ENCODE data around the gene SEC24D.

SEC24D gene

DNA sequence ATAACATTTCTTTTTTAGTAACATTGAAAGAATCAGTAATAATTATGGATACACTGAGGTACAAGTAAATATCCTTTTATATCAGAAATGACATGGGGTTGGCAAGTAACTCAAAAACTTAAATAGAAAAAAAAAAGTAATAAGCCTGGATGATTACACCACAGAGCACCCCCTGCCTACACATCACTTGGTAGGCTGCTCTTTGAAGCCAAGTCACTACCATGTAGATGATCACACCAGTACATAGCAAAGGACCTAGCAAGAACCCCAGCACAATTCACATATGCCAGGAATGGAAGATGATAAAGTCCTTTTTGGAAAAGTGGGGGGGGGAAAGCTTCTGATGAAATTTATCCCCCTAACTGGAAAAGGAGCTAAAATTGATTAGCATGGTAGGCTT lies 93.9 kb downstream of the SEC24D start:
- no peak overlapping the region for H3K4me3 ChIP-seq (ENCODE audit: low read depth, low read length)
- TF ChIP-seq, protein P1, sequence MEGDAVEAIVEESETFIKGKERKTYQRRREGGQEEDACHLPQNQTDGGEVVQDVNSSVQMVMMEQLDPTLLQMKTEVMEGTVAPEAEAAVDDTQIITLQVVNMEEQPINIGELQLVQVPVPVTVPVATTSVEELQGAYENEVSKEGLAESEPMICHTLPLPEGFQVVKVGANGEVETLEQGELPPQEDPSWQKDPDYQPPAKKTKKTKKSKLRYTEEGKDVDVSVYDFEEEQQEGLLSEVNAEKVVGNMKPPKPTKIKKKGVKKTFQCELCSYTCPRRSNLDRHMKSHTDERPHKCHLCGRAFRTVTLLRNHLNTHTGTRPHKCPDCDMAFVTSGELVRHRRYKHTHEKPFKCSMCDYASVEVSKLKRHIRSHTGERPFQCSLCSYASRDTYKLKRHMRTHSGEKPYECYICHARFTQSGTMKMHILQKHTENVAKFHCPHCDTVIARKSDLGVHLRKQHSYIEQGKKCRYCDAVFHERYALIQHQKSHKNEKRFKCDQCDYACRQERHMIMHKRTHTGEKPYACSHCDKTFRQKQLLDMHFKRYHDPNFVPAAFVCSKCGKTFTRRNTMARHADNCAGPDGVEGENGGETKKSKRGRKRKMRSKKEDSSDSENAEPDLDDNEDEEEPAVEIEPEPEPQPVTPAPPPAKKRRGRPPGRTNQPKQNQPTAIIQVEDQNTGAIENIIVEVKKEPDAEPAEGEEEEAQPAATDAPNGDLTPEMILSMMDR (IDR thresholded peaks at IDR 0.05; ENCODE audit: borderline replicate concordance, insufficient read depth, low read depth, low read length): no peak

DNA sequence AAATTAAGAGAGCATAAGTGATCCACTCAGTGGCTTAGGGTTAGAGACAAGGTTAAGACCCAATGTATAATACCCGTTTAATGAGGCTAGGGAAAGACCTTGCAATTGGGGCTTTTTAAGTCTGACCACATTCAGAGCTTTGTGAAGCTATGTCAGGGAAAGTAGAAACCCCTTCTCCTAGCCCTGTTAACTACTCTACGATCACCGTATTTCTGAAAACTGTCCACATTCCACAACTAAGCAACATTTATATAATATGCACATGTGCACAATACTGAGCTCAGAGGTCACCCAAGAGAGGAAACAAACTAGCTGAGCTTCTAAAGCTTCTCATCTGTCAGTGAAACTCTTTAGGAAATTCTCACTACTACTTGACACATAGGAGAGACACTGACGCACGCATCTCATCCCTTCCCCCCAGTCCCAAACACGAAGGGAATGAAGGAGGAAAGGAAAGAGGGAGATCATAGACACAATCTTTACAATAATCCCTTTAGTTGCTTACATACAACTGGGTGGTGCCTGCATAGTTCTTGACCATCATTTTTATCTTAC lies 94.5 kb downstream of the SEC24D start:
- no peak overlapping the region for H3K4me3 ChIP-seq (ENCODE audit: low read depth, low read length)
- TF ChIP-seq, protein P1 (IDR thresholded peaks at IDR 0.05; ENCODE audit: borderline replicate concordance, insufficient read depth, low read depth, low read length): no peak

DNA sequence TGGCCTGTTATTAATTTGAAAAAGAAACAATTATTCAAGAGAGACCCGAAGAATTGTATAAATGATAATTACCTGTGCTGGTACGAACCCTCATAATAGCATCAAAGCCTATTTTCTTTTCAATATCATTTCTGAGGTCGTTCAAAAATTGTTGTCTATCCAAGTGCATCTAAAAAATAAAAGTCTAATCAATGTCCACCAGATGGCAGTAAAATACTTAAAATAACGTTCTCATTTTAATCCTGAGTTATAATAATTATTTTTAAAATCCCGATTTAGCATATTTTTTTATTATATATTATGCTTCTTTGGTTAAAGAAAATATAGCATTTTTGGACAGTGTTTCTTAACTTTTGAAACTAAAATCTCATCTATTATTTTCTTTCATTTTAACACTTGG lies 95.1 kb downstream of the SEC24D start:
- no peak overlapping the region for H3K4me3 ChIP-seq (ENCODE audit: low read depth, low read length)
- TF ChIP-seq, protein P1 (IDR thresholded peaks at IDR 0.05; ENCODE audit: borderline replicate concordance, insufficient read depth, low read depth, low read length): no peak

DNA sequence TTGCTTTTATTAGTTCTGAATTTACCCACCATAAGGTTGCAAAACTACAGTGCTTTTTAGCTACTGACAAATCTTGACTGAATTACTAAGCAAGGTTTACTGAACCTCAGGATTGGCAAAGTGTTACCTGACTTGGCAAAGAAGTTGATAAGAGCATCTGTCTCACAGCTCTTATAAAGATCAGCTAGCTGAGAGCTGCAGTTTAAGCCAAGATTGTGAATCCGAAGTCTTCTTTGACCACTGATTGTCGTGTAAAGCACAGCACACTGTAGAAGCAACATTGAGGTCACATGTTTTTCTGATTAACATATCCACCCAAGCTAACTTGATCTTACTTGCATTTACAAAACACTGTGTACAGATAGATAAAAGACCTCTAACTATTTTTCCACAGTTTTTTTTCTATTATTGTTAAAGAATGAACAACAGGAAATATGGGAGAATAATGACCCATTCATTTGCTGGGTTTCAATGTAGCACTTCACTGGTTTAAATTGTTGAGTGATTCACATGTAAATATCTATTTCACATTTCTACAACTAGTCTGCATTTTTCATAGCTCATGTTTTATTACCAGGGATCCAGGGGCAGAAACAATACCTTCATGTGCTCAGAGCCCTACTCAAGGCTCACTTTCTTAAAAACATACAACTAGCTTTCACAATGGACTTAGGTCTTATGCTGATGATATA lies 96.8 kb downstream of the SEC24D start:
- TF ChIP-seq, protein P1 (IDR thresholded peaks at IDR 0.05; ENCODE audit: borderline replicate concordance, insufficient read depth, low read depth, low read length): no peak
- H3K4me3 ChIP-seq (ENCODE audit: low read depth, low read length): no peak overlapping the region

DNA sequence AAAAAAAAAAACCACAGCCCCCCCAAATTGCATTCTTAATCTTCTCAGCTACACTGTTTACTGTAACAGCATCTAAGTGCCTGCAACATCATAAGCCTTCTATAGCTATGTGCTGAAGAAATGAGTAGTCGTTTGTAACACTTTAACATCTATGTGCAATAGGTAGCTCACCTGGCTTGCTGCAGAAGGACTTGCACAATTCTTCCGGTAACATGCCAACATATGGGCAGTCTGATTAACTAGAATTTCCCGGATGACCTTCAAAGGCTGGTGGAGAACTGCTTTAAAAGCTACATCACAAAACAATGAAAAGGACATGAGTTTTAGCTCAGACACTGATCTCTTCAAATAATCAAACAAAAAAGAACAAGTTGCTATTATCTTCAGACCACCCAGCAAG lies 97.8 kb downstream of the SEC24D start:
- H3K4me3 ChIP-seq (ENCODE audit: low read depth, low read length): no peak overlapping the region
- TF ChIP-seq, protein P1 (IDR thresholded peaks at IDR 0.05; ENCODE audit: borderline replicate concordance, insufficient read depth, low read depth, low read length): no peak

DNA sequence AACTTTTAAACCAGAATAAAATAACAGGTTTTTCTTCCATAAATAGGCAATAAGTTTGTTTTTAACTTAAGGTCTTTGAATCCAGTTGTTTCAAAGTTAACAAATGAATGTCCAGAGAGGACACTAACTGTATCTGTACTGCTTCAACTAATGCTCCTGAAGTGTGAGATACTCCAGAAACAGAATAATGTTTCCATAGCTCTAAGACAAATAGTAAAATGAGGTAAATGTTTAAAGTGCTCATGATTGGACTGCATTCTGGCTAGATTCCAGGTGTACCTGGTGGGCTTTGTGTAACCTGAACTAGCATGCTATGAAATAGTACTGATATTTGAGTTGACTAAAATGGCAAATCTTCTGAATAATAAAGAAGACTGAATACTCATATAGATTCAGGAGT lies 99.0 kb downstream of the SEC24D start:
- no peak overlapping the region for H3K4me3 ChIP-seq (ENCODE audit: low read depth, low read length)
- TF ChIP-seq, protein P1 (IDR thresholded peaks at IDR 0.05; ENCODE audit: borderline replicate concordance, insufficient read depth, low read depth, low read length): no peak

Data from GM12875 (cell line).